GM23338 (cell line): ENCODE results near the gene TMEM60. TPM values are rescaled to one million over a fixed set of nuclear protein-coding genes. Genes with fewer than 3 reads are reported as not detected.

Experiments
- ATAC-seq: fragments of 200-7000 bp; cut with Tn5 transposase; 3 replicates; pipeline ENCODE4 v1.9.1; 2020
- DNase-seq: peaks from one replicate; pipeline ENCODE4 v3.0.0-alpha.2; 2015; ENCODE audit warnings: low spot score
- H2AFZ ChIP-seq: fragments of 200-600 bp; sonication (generic); 2 replicates; pipeline ENCODE4 v1.8.0; 2016; ENCODE audit warnings: antibody characterized with exemption, mild to moderate bottlenecking, moderate library complexity
- H3F3A ChIP-seq: fragments of 200-600 bp; sonication (generic); replicated peaks from 2 replicates; pipeline ENCODE4 v1.8.0; 2017; ENCODE audit warnings: antibody characterized with exemption, mixed run types, low read depth
- H3K27ac ChIP-seq: fragments of 200-600 bp; sonication (generic); 2 replicates; pipeline ENCODE4 v1.6.1; 2016; ENCODE audit warnings: low read depth
- H3K27me3 ChIP-seq: fragments of 200-600 bp; sonication (generic); 2 replicates; pipeline ENCODE4 v1.8.0; 2016; ENCODE audit warnings: mild to moderate bottlenecking, mixed run types, moderate library complexity; ENCODE audit not compliant: insufficient read depth
- H3K36me3 ChIP-seq: fragments of 200-600 bp; sonication (generic); 2 replicates; pipeline ENCODE4 v1.8.0; 2016; ENCODE audit warnings: mild to moderate bottlenecking; ENCODE audit not compliant: insufficient read depth
- H3K4me1 ChIP-seq: fragments of 200-600 bp; sonication (generic); 2 replicates; pipeline ENCODE4 v1.8.0; 2016; ENCODE audit warnings: mild to moderate bottlenecking, moderate library complexity; ENCODE audit not compliant: insufficient read depth
- H3K4me2 ChIP-seq: fragments of 200-600 bp; sonication (generic); 2 replicates; pipeline ENCODE4 v1.7.1; 2017; ENCODE audit warnings: mixed run types
- H3K4me3 ChIP-seq: fragments of 200-600 bp; sonication (generic); 2 replicates; pipeline ENCODE4 v1.6.1; 2016; ENCODE audit warnings: mixed run types
- H3K79me2 ChIP-seq: fragments of 200-600 bp; sonication (generic); replicated peaks from 2 replicates; pipeline ENCODE4 v1.8.0; 2017; ENCODE audit warnings: mild to moderate bottlenecking; ENCODE audit not compliant: insufficient read depth
- H3K9me2 ChIP-seq: fragments of 200-600 bp; sonication (generic); 2 replicates; pipeline ENCODE4 v1.8.0; 2017; ENCODE audit not compliant: insufficient read depth
- H4K20me1 ChIP-seq: fragments of 200-600 bp; sonication (generic); replicated peaks from 2 replicates; pipeline ENCODE4 v1.8.0; 2017; ENCODE audit warnings: mild to moderate bottlenecking; ENCODE audit not compliant: insufficient read depth
- H3K27ac Mint-ChIP-seq: 2 replicates; pipeline ENCODE4 v1.8.0; 2020; ENCODE audit warnings: inconsistent platforms, mild to moderate bottlenecking, moderate library complexity, mixed read lengths
- H3K27me3 Mint-ChIP-seq: 3 replicates; pipeline ENCODE4 v1.8.0; 2022; ENCODE audit warnings: low read depth, mild to moderate bottlenecking, moderate library complexity, mixed read lengths, inconsistent platforms; ENCODE audit not compliant: insufficient read depth, poor library complexity
- H3K36me3 Mint-ChIP-seq: 3 replicates; pipeline ENCODE4 v1.8.0; 2021; ENCODE audit warnings: low read depth, mild to moderate bottlenecking, inconsistent platforms, moderate library complexity, mixed read lengths
- H3K4me1 Mint-ChIP-seq: 3 replicates; pipeline ENCODE4 v1.8.0; 2020; ENCODE audit warnings: mild to moderate bottlenecking, inconsistent platforms, mixed read lengths
- H3K4me3 Mint-ChIP-seq: 3 replicates; pipeline ENCODE4 v1.8.0; 2021; ENCODE audit warnings: moderate library complexity, mild to moderate bottlenecking, inconsistent platforms, mixed read lengths
- H3K9me3 Mint-ChIP-seq: 3 replicates; pipeline ENCODE4 v1.8.0; 2020; ENCODE audit warnings: moderate library complexity, mild to moderate bottlenecking, inconsistent platforms, mixed read lengths
- CREB1 ChIP-seq: fragments of 250-450 bp; sonication (Bioruptor Pico); IDR thresholded peaks from 2 replicates; pipeline ENCODE4 v1.5.0; 2020; ENCODE audit warnings: low read depth, mild to moderate bottlenecking, moderate library complexity
- CTCF ChIP-seq, 2 experiments: fragments of 200-600 bp in 1 of 2; sonication (generic) in 1 of 2; conservative IDR thresholded peaks; 2 replicates each; pipeline versions ENCODE4 v1.5.1 to v1.6.1; 2016 to 2017; ENCODE audit warnings: antibody characterized with exemption in 2 of 2, low read depth in 2 of 2, mild to moderate bottlenecking in 2 of 2, moderate library complexity in 1 of 2
- EZH2 ChIP-seq: fragments of 200-600 bp; sonication (generic); IDR thresholded peaks from one replicate; pipeline ENCODE4 v1.8.0; 2017; ENCODE audit warnings: antibody characterized with exemption, mild to moderate bottlenecking, low read depth; ENCODE audit not compliant: unreplicated experiment
- EZH2phosphoT487 ChIP-seq: fragments of 200-600 bp; sonication (generic); IDR thresholded peaks from one replicate; pipeline ENCODE4 v1.8.1; 2018; ENCODE audit warnings: antibody characterized with exemption; ENCODE audit not compliant: unreplicated experiment
- JUNB ChIP-seq: IDR thresholded peaks from one replicate; pipeline ENCODE4 v1.6.1; 2016; ENCODE audit warnings: antibody characterized with exemption; ENCODE audit not compliant: unreplicated experiment
- NANOG ChIP-seq: IDR thresholded peaks from 2 replicates; pipeline ENCODE4 v1.6.1; 2016; ENCODE audit warnings: antibody characterized with exemption, borderline replicate concordance
- POLR2AphosphoS5 ChIP-seq: IDR thresholded peaks from 2 replicates; pipeline ENCODE4 v1.6.1; 2016; ENCODE audit warnings: antibody characterized with exemption, low read depth
- REST ChIP-seq: IDR thresholded peaks from one replicate; pipeline ENCODE4 v1.6.1; 2018; ENCODE audit warnings: antibody characterized with exemption; ENCODE audit not compliant: unreplicated experiment
- STAT1 ChIP-seq: IDR thresholded peaks from one replicate; pipeline ENCODE4 v1.6.1; 2016; ENCODE audit warnings: antibody characterized with exemption; ENCODE audit not compliant: unreplicated experiment
- ZNF114 ChIP-seq: fragments of 250-450 bp; sonication (Bioruptor Pico); IDR thresholded peaks from 2 replicates; pipeline ENCODE4 v1.5.0; 2020; ENCODE audit warnings: mild to moderate bottlenecking, moderate library complexity
- ZNF331 ChIP-seq: fragments of 250-450 bp; sonication (Bioruptor Pico); IDR thresholded peaks from 2 replicates; pipeline ENCODE4 v1.5.0; 2020; ENCODE audit warnings: low read depth, mild to moderate bottlenecking, moderate library complexity
- ZNF462 ChIP-seq: fragments of 250-450 bp; sonication (Bioruptor Pico); IDR thresholded peaks from 2 replicates; pipeline ENCODE4 v1.5.0; 2020; ENCODE audit warnings: mild to moderate bottlenecking, moderate library complexity
- polyA plus RNA-seq: library from polyadenylated mRNA; unstranded; fragments of >200 nt; fragmentation: Nextera tagmentation; extraction: Ambion mirVana; gene quantifications from 2 replicates; pipeline ENCODE4 v1.2.1, GENCODE V29; 2016
- total RNA-seq: library from RNA; depleted of rRNA; stranded (reverse); fragments of >200 nt; shearing (Covaris generic); gene quantifications from 2 replicates; pipeline ENCODE4 v1.2.3, GENCODE V29; 2014
- TF ChIP-seq, protein P1 (sequence below): IDR thresholded peaks from 2 replicates; pipeline ENCODE4 v1.6.1; 2016; ENCODE audit warnings: antibody characterized with exemption

Gene TMEM60
- total and polyA plus RNA-seq, 2 experiments from 2014 or later, result 29.5 to 68.2 TPM

DNA sequence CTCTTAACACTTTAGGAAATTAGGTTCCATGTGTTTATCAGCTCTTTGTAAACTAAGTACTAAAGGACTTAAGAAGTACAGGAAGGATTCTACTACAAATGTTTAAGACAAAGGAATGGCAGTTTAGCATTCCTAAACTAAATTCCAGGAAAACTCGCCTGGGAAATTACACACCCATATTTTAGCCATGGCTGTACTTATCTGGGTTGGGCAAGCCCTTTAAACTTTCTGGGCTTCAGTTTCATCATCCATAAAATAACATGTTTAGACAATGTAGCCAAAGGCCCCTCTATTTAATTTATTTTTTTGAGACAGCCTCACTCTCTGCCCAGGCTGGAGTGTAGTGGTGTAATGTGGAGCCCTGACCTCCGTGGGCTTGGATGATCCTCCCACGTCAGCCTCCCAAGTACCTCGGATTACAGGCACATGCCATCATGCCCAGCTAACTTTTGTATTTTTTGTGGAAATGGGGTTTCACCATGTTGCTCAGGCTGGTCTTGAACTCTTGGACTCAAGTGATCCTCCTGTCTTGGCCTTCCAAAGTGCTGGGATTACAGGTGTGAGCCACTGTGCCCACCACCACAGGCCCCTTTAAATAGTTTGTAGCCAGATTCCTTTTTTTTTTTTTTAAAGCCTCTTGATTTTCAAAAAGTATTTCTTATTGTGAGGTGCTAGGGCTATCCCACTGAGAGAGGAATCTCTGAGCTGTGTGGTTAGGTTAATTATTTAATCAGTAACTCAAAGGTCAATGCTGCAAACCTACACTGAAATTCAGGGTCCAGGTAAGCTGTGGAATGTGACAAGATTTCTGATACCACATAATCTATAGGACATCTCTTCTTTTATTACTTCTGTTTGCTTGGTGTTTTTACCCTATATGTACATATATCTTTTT lies 32.1 kb downstream of the TMEM60 start:
- peaks cover 8% of the 10 kb centered on the region for H3K36me3 Mint-ChIP-seq
- H4K20me1 ChIP-seq, result no peaks in the 10 kb centered on the region
- peak overlapping the region; percentile 78 for H3K27ac ChIP-seq
- DNase-seq (peak; percentile 34), ATAC-seq (no peak)
- H3K4me3 ChIP-seq, result no peak overlapping the region
- H3K36me3 ChIP-seq, result 0 out of 2 replicates have a peak, but pooled peaks cover 4% of the 10 kb centered on the region
- H3K4me3 Mint-ChIP-seq, result no peak overlapping the region
- peak overlapping the region; percentile 77; the same call in 1 of the 2 replicates for H3K27ac Mint-ChIP-seq
- H3K9me3 Mint-ChIP-seq, result no peaks in the 10 kb centered on the region
- H2AFZ ChIP-seq, result no peak overlapping the region
- no peaks in the 10 kb centered on the region for H3F3A ChIP-seq
- peaks cover 5% of the 10 kb centered on the region for H3K4me1 Mint-ChIP-seq
- H3K9me2 ChIP-seq, result no peaks in the 10 kb centered on the region
- H3K4me2 ChIP-seq, result no peak overlapping the region
- no peak for TF ChIP-seq ZNF114 (CRISPR knock-in tag)
- TF ChIP-seq STAT1, result no peak
- no peak for TF ChIP-seq POLR2AphosphoS5
- no peak for TF ChIP-seq CTCF (conservative IDR thresholded peaks at IDR 0.05; ENCODE audit: low read depth in 2 of 2)
- TF ChIP-seq, protein P1, sequence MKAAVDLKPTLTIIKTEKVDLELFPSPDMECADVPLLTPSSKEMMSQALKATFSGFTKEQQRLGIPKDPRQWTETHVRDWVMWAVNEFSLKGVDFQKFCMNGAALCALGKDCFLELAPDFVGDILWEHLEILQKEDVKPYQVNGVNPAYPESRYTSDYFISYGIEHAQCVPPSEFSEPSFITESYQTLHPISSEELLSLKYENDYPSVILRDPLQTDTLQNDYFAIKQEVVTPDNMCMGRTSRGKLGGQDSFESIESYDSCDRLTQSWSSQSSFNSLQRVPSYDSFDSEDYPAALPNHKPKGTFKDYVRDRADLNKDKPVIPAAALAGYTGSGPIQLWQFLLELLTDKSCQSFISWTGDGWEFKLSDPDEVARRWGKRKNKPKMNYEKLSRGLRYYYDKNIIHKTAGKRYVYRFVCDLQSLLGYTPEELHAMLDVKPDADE, result no peak
- TF ChIP-seq REST, result no peak
- no peak for TF ChIP-seq CREB1 (CRISPR knock-in tag)
- no peak for TF ChIP-seq JUNB
- no peak for TF ChIP-seq EZH2
- TF ChIP-seq NANOG, result no peak
- TF ChIP-seq EZH2phosphoT487, result no peak
- TF ChIP-seq ZNF331 (CRISPR knock-in tag), result no peak
- TF ChIP-seq ZNF462 (CRISPR knock-in tag), result no peak
- H3K27me3 ChIP-seq, result no peaks in the 10 kb centered on the region
- peaks cover 9% of the 10 kb centered on the region for H3K27me3 Mint-ChIP-seq
- H3K79me2 ChIP-seq, result peaks cover 35% of the 10 kb centered on the region
- H3K4me1 ChIP-seq, result peaks cover 7% of the 10 kb centered on the region; the same call in 1 of the 2 replicates
